ENCODE results near the gene SLF2. TPM values are rescaled to one million over a fixed set of nuclear protein-coding genes. Genes with fewer than 3 reads are reported as not detected.

SLF2 gene
- total RNA-seq, 2 donors from 2014 or later = 16.8 to 19.3 TPM

GRCh38 chr10:100984672-100985177 lies 72.0 kb downstream of the SLF2 start:
- peaks cover 10% of the 10 kb centered on the region for H3K36me3 Mint-ChIP-seq (ENCODE audit: low read depth)
- ATAC-seq (no peak), DNase-seq (no peak)
- H3K4me1 Mint-ChIP-seq = peaks cover 23% of the 10 kb centered on the region
- H3K27me3 Mint-ChIP-seq = no peaks in the 10 kb centered on the region
- H3K4me3 Mint-ChIP-seq = no peak overlapping the region
- no peaks in the 10 kb centered on the region for H3K9me3 ChIP-seq (ENCODE audit: control insufficient read depth, low read length, poor library complexity, severe bottlenecking)
- H3K27ac Mint-ChIP-seq = no peak overlapping the region

GRCh38 chr10:100985336-100985735 lies 72.6 kb downstream of the SLF2 start:
- Mint-ChIP-seq H3K27me3 (no peaks in the 10 kb centered on the region), H3K36me3 (ENCODE audit: low read depth) (peaks cover 10% of the 10 kb centered on the region), H3K27ac (no peak overlapping the region), H3K4me1 (peaks cover 23% of the 10 kb centered on the region), H3K4me3 (peak overlapping the region; percentile 93)
- no peak for ATAC-seq
- H3K9me3 ChIP-seq (ENCODE audit: control insufficient read depth, low read length, poor library complexity, severe bottlenecking) = no peaks in the 10 kb centered on the region
- no peak for DNase-seq

DNA sequence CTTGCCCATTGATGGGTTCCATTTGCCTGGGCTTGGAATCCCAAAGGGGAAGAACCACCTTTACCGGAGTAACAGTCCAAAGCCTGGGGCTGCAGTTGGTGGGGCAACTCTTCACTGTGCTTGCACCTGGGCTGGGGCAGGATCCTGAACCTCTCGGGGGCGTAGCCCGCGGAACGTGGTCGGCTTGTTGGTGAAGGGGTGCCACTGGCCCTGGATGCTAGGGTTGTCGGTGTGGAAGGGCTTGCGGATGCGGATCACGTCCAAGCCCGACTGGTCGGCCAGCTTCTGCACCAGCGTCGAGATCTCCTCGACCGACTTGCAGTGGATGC lies 73.8 kb downstream of the SLF2 start:
- H3K27ac Mint-ChIP-seq = peak overlapping the region; percentile 94
- no peak for ATAC-seq
- no peaks in the 10 kb centered on the region for H3K27me3 Mint-ChIP-seq

DNA sequence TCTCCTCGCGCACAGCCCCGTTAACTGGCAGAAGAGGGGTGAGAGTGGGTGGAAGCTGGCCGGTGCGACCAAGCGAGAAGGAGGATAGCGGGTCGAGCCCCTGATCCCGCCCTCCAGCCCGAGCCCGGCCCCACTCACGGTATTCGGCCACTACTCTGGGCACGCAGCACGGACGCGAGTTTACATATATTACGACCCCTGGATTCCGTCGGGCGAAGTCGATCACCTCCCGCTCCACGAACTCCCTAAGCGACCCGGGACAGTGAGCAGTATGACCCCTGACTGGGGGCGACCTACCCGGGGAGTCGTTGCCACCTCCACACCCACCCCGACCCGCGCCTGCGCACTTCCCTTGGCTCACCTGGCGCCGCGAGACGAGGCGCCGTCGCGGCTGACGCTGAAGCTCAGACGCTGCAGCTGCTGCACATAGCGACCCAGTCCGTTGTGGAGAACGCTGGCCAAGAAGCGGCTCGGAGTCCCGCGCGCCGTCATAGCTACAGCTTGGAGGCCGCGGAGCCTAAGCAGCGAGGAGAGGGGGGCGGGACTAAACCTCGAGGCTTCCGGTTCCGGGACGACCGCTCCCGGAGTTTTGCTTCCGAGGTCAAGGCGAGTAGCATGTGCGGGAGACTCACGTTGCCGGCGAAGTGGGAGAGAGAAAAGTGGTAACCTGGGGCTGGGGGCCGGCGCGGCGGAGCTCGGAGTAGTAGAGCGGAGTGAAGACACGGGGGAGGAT lies 74.4 kb downstream of the SLF2 start, which contains the start of the genes MRPL43 and TWNK:
Gene MRPL43, minus strand, starts transcription at position 546 of the 733 bp plus-strand sequence. Its CDS starts 54 bp downstream, at position 492.
Gene TWNK, plus strand, starts transcription at position 592 of the 733 bp plus-strand sequence. CDS start 668 bp downstream, outside the sequence.
- peak within 1 kb of the TSS; percentile 94 for H3K27ac Mint-ChIP-seq

More for the DNA sequence above, 73.8 kb downstream of the SLF2 start:
- Mint-ChIP-seq H3K36me3 (ENCODE audit: low read depth) (peaks cover 17% of the 10 kb centered on the region), H3K4me3 (peak overlapping the region; percentile 93), H3K4me1 (peaks cover 31% of the 10 kb centered on the region)
- H3K9me3 ChIP-seq (ENCODE audit: control insufficient read depth, low read length, poor library complexity, severe bottlenecking) = no peaks in the 10 kb centered on the region
- no peak for DNase-seq

GRCh38 chr10:100987685-100988049 lies 74.9 kb downstream of the SLF2 start:
- H3K36me3 Mint-ChIP-seq (ENCODE audit: low read depth) = peaks cover 15% of the 10 kb centered on the region
- H3K4me1 Mint-ChIP-seq = peaks cover 29% of the 10 kb centered on the region
- H3K4me3 Mint-ChIP-seq = peak overlapping the region; percentile 93
- no peak for ATAC-seq
- peak overlapping the region; percentile 94 for H3K27ac Mint-ChIP-seq
- no peaks in the 10 kb centered on the region for H3K27me3 Mint-ChIP-seq
- H3K9me3 ChIP-seq (ENCODE audit: control insufficient read depth, low read length, poor library complexity, severe bottlenecking) = no peaks in the 10 kb centered on the region
- no peak for DNase-seq

More for the DNA sequence above, 74.4 kb downstream of the SLF2 start, which contains the start of the genes MRPL43 and TWNK:
- H3K9me3 ChIP-seq (ENCODE audit: control insufficient read depth, low read length, poor library complexity, severe bottlenecking) = no peaks in the 10 kb centered on the region
- Mint-ChIP-seq H3K27me3 (no peaks in the 10 kb centered on the region), H3K4me1 (peaks cover 31% of the 10 kb centered on the region), H3K4me3 (peak within 1 kb of the TSS; percentile 93), H3K36me3 (ENCODE audit: low read depth) (peaks cover 17% of the 10 kb centered on the region)
- DNase-seq (peak; percentile 76 to 78 (median 76)), ATAC-seq (peak; percentile 96)

GRCh38 chr10:100988166-100988565 lies 75.4 kb downstream of the SLF2 start:
- H3K9me3 ChIP-seq (ENCODE audit: control insufficient read depth, low read length, poor library complexity, severe bottlenecking) = no peaks in the 10 kb centered on the region
- no peak for ATAC-seq
- Mint-ChIP-seq H3K27ac (peak overlapping the region; percentile 94), H3K4me1 (peaks cover 26% of the 10 kb centered on the region), H3K36me3 (ENCODE audit: low read depth) (peaks cover 14% of the 10 kb centered on the region), H3K4me3 (peak overlapping the region; percentile 93), H3K27me3 (no peaks in the 10 kb centered on the region)
- no peak for DNase-seq

DNA sequence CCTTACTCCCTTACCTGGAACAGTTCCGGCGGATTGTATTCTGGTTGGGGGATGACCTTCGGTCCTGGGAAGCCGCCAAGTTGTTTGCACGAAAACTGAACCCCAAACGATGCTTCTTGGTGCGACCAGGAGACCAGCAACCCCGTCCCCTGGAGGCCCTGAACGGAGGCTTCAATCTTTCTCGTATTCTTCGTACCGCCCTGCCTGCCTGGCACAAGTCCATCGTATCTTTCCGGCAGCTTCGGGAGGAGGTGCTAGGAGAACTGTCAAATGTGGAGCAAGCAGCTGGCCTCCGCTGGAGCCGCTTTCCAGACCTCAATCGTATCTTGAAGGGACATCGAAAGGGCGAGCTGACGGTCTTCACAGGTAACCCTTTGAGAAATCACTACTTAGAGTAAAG lies 76.3 kb downstream of the SLF2 start:
- H3K4me3 Mint-ChIP-seq = no peak overlapping the region
- no peak for ATAC-seq

DNA sequence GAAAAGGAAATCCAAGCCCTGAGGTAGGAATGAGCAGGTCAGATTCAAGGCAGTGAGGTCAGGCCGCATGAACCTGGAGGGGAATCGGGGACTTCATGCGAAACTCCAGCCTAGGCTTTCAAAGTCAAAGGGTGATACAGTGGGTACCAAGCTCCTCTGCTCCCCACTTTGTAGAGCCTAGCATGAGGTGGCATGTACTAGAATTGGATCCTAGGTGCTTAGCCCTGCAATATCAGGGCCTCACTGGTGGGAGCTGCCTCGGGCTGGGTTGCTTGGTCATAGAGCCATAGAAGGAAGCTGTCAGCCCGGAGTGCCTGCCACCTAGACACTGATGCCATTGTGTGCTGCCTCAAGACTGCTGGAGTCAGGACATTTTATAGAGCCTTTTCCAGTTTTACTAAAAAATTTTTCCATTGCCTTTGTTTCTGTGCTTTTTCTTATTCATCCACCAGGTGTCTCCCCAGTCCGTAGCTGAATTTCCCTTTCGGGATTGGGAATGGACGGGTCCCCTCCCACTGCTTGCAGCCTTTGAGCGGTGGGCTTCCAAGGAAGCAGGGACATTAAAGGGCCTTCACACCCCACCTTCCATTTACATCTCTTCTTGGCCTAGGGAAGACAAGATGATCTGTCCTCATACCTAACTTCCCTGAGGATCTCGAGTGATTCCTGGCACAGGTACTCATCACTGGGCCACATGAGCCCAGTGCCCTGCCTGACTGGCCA lies 81.4 kb downstream of the SLF2 start:
- Mint-ChIP-seq H3K4me1 (peaks cover 30% of the 10 kb centered on the region), H3K27ac (no peak overlapping the region), H3K4me3 (peak overlapping the region; percentile 49), H3K27me3 (no peaks in the 10 kb centered on the region), H3K36me3 (ENCODE audit: low read depth) (peaks cover 14% of the 10 kb centered on the region)
- no peak for ATAC-seq
- no peaks in the 10 kb centered on the region for H3K9me3 ChIP-seq (ENCODE audit: control insufficient read depth, low read length, poor library complexity, severe bottlenecking)
- no peak for DNase-seq

More for the DNA sequence above, 76.3 kb downstream of the SLF2 start:
- no peak for DNase-seq
- Mint-ChIP-seq H3K4me1 (peaks cover 28% of the 10 kb centered on the region), H3K27me3 (no peaks in the 10 kb centered on the region), H3K36me3 (ENCODE audit: low read depth) (peaks cover 16% of the 10 kb centered on the region), H3K27ac (no peak overlapping the region)
- H3K9me3 ChIP-seq (ENCODE audit: control insufficient read depth, low read length, poor library complexity, severe bottlenecking) = no peaks in the 10 kb centered on the region

DNA sequence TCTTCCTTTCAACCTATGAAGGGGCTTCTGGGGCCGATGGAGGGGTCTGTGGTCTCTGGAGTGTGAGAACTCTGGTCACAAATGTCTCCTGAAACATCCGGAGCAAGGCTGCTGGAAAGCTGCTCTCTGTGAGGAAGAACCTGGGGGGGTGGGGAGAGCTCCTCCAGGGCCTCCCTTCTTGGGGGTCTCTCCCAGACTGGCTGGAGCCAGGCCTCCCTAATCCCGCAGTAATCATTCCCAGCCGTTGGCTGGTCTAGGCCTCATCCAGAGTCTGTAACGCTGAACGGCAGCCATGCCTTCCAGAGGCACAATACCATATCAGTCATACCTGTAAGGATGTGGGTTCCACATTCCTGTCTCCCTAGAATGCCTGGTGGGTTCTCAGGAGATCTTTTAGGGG lies 82.4 kb downstream of the SLF2 start:
- ATAC-seq = no peak
- Mint-ChIP-seq H3K27me3 (no peaks in the 10 kb centered on the region), H3K4me1 (peaks cover 30% of the 10 kb centered on the region)

GRCh38 chr10:100996678-100997359 lies 84.1 kb downstream of the SLF2 start:
- peak; percentile 30 for ATAC-seq

More for the DNA sequence above, 82.4 kb downstream of the SLF2 start:
- Mint-ChIP-seq H3K36me3 (ENCODE audit: low read depth) (peaks cover 14% of the 10 kb centered on the region), H3K27ac (no peak overlapping the region), H3K4me3 (no peak overlapping the region)
- no peaks in the 10 kb centered on the region for H3K9me3 ChIP-seq (ENCODE audit: control insufficient read depth, low read length, poor library complexity, severe bottlenecking)
- no peak for DNase-seq

GRCh38 chr10:100997360-100998182 lies 84.8 kb downstream of the SLF2 start:
- no peaks in the 10 kb centered on the region for H3K27me3 Mint-ChIP-seq
- peak overlapping the region; percentile 99 for H3K4me3 Mint-ChIP-seq
- H3K36me3 Mint-ChIP-seq (ENCODE audit: low read depth) = peaks cover 10% of the 10 kb centered on the region
- H3K4me1 Mint-ChIP-seq = peaks cover 29% of the 10 kb centered on the region
- no peaks in the 10 kb centered on the region for H3K9me3 ChIP-seq (ENCODE audit: control insufficient read depth, low read length, poor library complexity, severe bottlenecking)
- H3K27ac Mint-ChIP-seq = peak overlapping the region; percentile 95
- ATAC-seq = peak; percentile 63
- peak; percentile 66 to 78 (median 68) for DNase-seq

More at GRCh38 chr10:100996678-100997359, 84.1 kb downstream of the SLF2 start:
- Mint-ChIP-seq H3K27me3 (no peaks in the 10 kb centered on the region), H3K36me3 (ENCODE audit: low read depth) (peaks cover 10% of the 10 kb centered on the region), H3K4me1 (peaks cover 29% of the 10 kb centered on the region), H3K27ac (peak overlapping the region; percentile 95), H3K4me3 (peak overlapping the region; percentile 99)
- peak in 2 of 3 donors; percentile 42 to 53 for DNase-seq
- H3K9me3 ChIP-seq (ENCODE audit: control insufficient read depth, low read length, poor library complexity, severe bottlenecking) = no peaks in the 10 kb centered on the region
